Measurements from ENCODE around the gene GPR183. TPM values are rescaled to one million over a fixed set of nuclear protein-coding genes. Genes with fewer than 3 reads are reported as not detected.

The GPR183 gene
- total RNA-seq, 1 donor from 2014 or later, result 12.0 TPM

- no peak for TF ChIP-seq CTCF (IDR thresholded peaks at IDR 0.05)
- TF ChIP-seq POLR2AphosphoS5 (IDR thresholded peaks at IDR 0.05; ENCODE audit: insufficient read depth in 1 of 2, low read depth in 1 of 2), result no peak
- TF ChIP-seq POLR2A (IDR thresholded peaks at IDR 0.05), result no peak
- Histone ChIP-seq H3K4me1 (peaks cover 27% of the 10 kb centered on the region), H3K27me3 (no peaks in the 10 kb centered on the region), H3K9me3 (no peaks in the 10 kb centered on the region), H3K36me3 (peaks cover 0 to 20% of the 10 kb centered on the region in 2 donors), H3K4me3 (no peak overlapping the region), H3K27ac (no peak overlapping the region)
- no peak for DNase-seq (ENCODE audit: extremely low spot score in 2 of 2)
- intact Hi-C loops (cut with DNase I), result no loop called here
Measured at GRCh38 chr13:99314640-99315176, 7.5 kb upstream of the GPR183 start.

GRCh38 chr13:99313941-99314340, 6.7 kb upstream of the GPR183 start:
- intact Hi-C loops (cut with DNase I), result no loop called here
- no peak overlapping the region for H3K4me3 ChIP-seq
- DNase-seq (ENCODE audit: extremely low spot score in 2 of 2), result no peak
- no peak overlapping the region for H3K27ac ChIP-seq
- no peaks in the 10 kb centered on the region for H3K9me3 ChIP-seq
- no peak for TF ChIP-seq CTCF (IDR thresholded peaks at IDR 0.05)
- no peak for TF ChIP-seq POLR2A (IDR thresholded peaks at IDR 0.05)
- no peak for TF ChIP-seq POLR2AphosphoS5 (IDR thresholded peaks at IDR 0.05; ENCODE audit: insufficient read depth in 1 of 2, low read depth in 1 of 2)
- peaks cover 0 to 15% of the 10 kb centered on the region in 2 donors for H3K36me3 ChIP-seq
- H3K4me1 ChIP-seq, result peaks cover 27% of the 10 kb centered on the region
- no peaks in the 10 kb centered on the region for H3K27me3 ChIP-seq

GRCh38 chr13:99313501-99313900, 6.3 kb upstream of the GPR183 start:
- Histone ChIP-seq H3K27ac (peak overlapping the region; percentile 38), H3K4me3 (no peak overlapping the region), H3K4me1 (peaks cover 28% of the 10 kb centered on the region), H3K9me3 (no peaks in the 10 kb centered on the region), H3K27me3 (no peaks in the 10 kb centered on the region), H3K36me3 (peaks cover 0 to 14% of the 10 kb centered on the region in 2 donors)
- no peak for DNase-seq (ENCODE audit: extremely low spot score in 2 of 2)
- intact Hi-C loops (cut with DNase I), result no loop called here
- TF ChIP-seq CTCF (IDR thresholded peaks at IDR 0.05), result no peak
- TF ChIP-seq POLR2A (IDR thresholded peaks at IDR 0.05), result no peak
- TF ChIP-seq POLR2AphosphoS5 (IDR thresholded peaks at IDR 0.05; ENCODE audit: insufficient read depth in 1 of 2, low read depth in 1 of 2), result no peak

- peak overlapping the region; percentile 38 for H3K27ac ChIP-seq
- H3K36me3 ChIP-seq, result peaks cover 0 to 6% of the 10 kb centered on the region in 2 donors
- peak in 1 of 2 donors; percentile 95 for DNase-seq (ENCODE audit: extremely low spot score in 2 of 2)
- no peaks in the 10 kb centered on the region for H3K9me3 ChIP-seq
- no peaks in the 10 kb centered on the region for H3K27me3 ChIP-seq
- peak in 1 of 2 donors; percentile 37 for TF ChIP-seq POLR2A (IDR thresholded peaks at IDR 0.05)
- no peak for TF ChIP-seq CTCF (IDR thresholded peaks at IDR 0.05)
- TF ChIP-seq POLR2AphosphoS5 (IDR thresholded peaks at IDR 0.05; ENCODE audit: insufficient read depth in 1 of 2, low read depth in 1 of 2), result peak; percentile 24 to 47
- H3K4me1 ChIP-seq, result peaks cover 39% of the 10 kb centered on the region
- no peak overlapping the region for H3K4me3 ChIP-seq
- intact Hi-C loops (cut with DNase I), result no loop called here
Measured at GRCh38 chr13:99312493-99312883, 5.3 kb upstream of the GPR183 start.

GRCh38 chr13:99311748-99312492, 4.7 kb upstream of the GPR183 start:
- Histone ChIP-seq H3K4me1 (peaks cover 39% of the 10 kb centered on the region), H3K36me3 (peaks cover 0 to 6% of the 10 kb centered on the region in 2 donors), H3K9me3 (no peaks in the 10 kb centered on the region), H3K27ac (no peak overlapping the region), H3K27me3 (no peaks in the 10 kb centered on the region), H3K4me3 (no peak overlapping the region)
- TF ChIP-seq POLR2A (IDR thresholded peaks at IDR 0.05) (no peak), POLR2AphosphoS5 (IDR thresholded peaks at IDR 0.05; ENCODE audit: insufficient read depth in 1 of 2, low read depth in 1 of 2) (no peak), CTCF (IDR thresholded peaks at IDR 0.05) (no peak)
- no peak for DNase-seq (ENCODE audit: extremely low spot score in 2 of 2)
- intact Hi-C loops (cut with DNase I), result no loop called here

Measured in vagina (tissue), 2 donors.